IMR-90 (cell line): ENCODE results near the gene ANXA4. TPM values are rescaled to one million over a fixed set of nuclear protein-coding genes. Genes with fewer than 3 reads are reported as not detected.

Source experiments
- ATAC-seq: fragments of 200-7000 bp; cut with Tn5 transposase; 2 replicates; pipeline ENCODE4 v1.9.1; 2020; ENCODE audit warnings: low read depth, mild to moderate bottlenecking, moderate library complexity
- Bru-seq: library from RNA; stranded (reverse); fragments of 400-500 nt; gene quantifications from one replicate; lab custom pipeline; 2021; lab: Mats Ljungman, UMichigan
- BruChase-seq, 2 experiments: library from RNA; stranded (reverse); fragments of 400-500 nt; gene quantifications; one replicate each; lab custom pipeline; 2021; lab: Mats Ljungman, UMichigan
- BruUV-seq: library from RNA; stranded (reverse); fragments of 400-500 nt; replicated peaks from 2 replicates; lab custom pipeline; 2021; lab: Mats Ljungman, UMichigan
- CTCF ChIA-PET: fragments of 300-600 bp; formaldehyde crosslinking; extraction: SDS; loops from one replicate; lab custom pipeline; 2021; ENCODE audit warnings: antibody characterized with exemption; lab: Yijun Ruan, JAX
- POLR2A ChIA-PET: fragments of 300-600 bp; sonication (Branson Sonifier 250); formaldehyde crosslinking; loops from one replicate; lab custom pipeline; 2022; ENCODE audit warnings: antibody characterized with exemption; ENCODE audit not compliant: unreplicated experiment; lab: Charles Lee
- DNase-seq: peaks from one replicate; pipeline ENCODE4 v3.0.0; 2013
- H2AFZ ChIP-seq: replicated peaks from 2 replicates; pipeline ENCODE3; 2013; ENCODE audit warnings: low read length, mild to moderate bottlenecking; ENCODE audit not compliant: poor library complexity
- H2AK5ac ChIP-seq: 2 replicates; pipeline ENCODE4 v1.6.1; 2013; ENCODE audit warnings: low read depth, low read length, inconsistent platforms
- H2AK9ac ChIP-seq: replicated peaks from 2 replicates; pipeline ENCODE3; 2013; ENCODE audit warnings: mild to moderate bottlenecking, low read depth, low read length, moderate library complexity; ENCODE audit not compliant: poor library complexity
- H2BK120ac ChIP-seq: 2 replicates; pipeline ENCODE4 v1.6.1; 2013; ENCODE audit warnings: low read depth, low read length, inconsistent platforms
- H2BK15ac ChIP-seq: 3 replicates; pipeline ENCODE4 v1.6.1; 2013; ENCODE audit warnings: low read depth, low read length, inconsistent platforms
- H2BK20ac ChIP-seq: 2 replicates; pipeline ENCODE4 v1.6.1; 2013; ENCODE audit warnings: low read depth, mild to moderate bottlenecking, inconsistent platforms, low read length, moderate library complexity
- H2BK5ac ChIP-seq: 2 replicates; pipeline ENCODE4 v1.6.1; 2013; ENCODE audit warnings: mild to moderate bottlenecking, low read depth, low read length, inconsistent platforms; ENCODE audit not compliant: poor library complexity, severe bottlenecking
- H3K14ac ChIP-seq: replicated peaks from 2 replicates; pipeline ENCODE4 v1.6.1; 2013; ENCODE audit warnings: low read depth, low read length, inconsistent platforms
- H3K18ac ChIP-seq: 2 replicates; pipeline ENCODE4 v1.6.1; 2013; ENCODE audit warnings: low read depth, low read length, control low read depth
- H3K23ac ChIP-seq: 2 replicates; pipeline ENCODE4 v1.6.1; 2013; ENCODE audit warnings: low read depth, low read length, inconsistent platforms
- H3K27ac ChIP-seq: 2 replicates; pipeline ENCODE4 v1.5.1; 2013; ENCODE audit warnings: mild to moderate bottlenecking, control low read depth, low read length; ENCODE audit not compliant: insufficient read depth
- H3K27me3 ChIP-seq: 2 replicates; pipeline ENCODE4 v1.6.1; 2013; ENCODE audit warnings: low read length; ENCODE audit not compliant: control insufficient read depth, insufficient read depth
- H3K36me3 ChIP-seq: 2 replicates; pipeline ENCODE4 v1.6.1; 2013; ENCODE audit warnings: low read length, mixed read lengths; ENCODE audit not compliant: control insufficient read depth, insufficient read depth
- H3K4ac ChIP-seq: 2 replicates; pipeline ENCODE4 v1.6.1; 2013; ENCODE audit warnings: low read depth, low read length, inconsistent platforms
- H3K4me1 ChIP-seq: 2 replicates; pipeline ENCODE4 v1.6.1; 2013; ENCODE audit warnings: low read length, mixed read lengths; ENCODE audit not compliant: control insufficient read depth, insufficient read depth
- H3K4me2 ChIP-seq: 2 replicates; pipeline ENCODE4 v1.6.1; 2013; ENCODE audit warnings: low read depth, mild to moderate bottlenecking, control low read depth, low read length, moderate library complexity
- H3K4me3 ChIP-seq: 2 replicates; pipeline ENCODE4 v1.5.1; 2013; ENCODE audit warnings: low read depth, mild to moderate bottlenecking, control low read depth, low read length, moderate library complexity; ENCODE audit not compliant: insufficient read depth
- H3K56ac ChIP-seq: 2 replicates; pipeline ENCODE4 v1.6.1; 2013; ENCODE audit warnings: low read length, inconsistent platforms; ENCODE audit not compliant: insufficient read depth; ENCODE audit errors: extremely low read depth
- H3K79me1 ChIP-seq, 2 experiments: 2 replicates each; pipeline ENCODE4 v1.6.1; 2013; ENCODE audit warnings: low read length in 2 of 2, inconsistent platforms in 1 of 2, low read depth in 1 of 2
- H3K9ac ChIP-seq: 2 replicates; pipeline ENCODE4 v1.6.1; 2013; ENCODE audit warnings: low read depth, low read length, control low read depth
- H3K9me1 ChIP-seq: 2 replicates; pipeline ENCODE4 v1.6.1; 2013; ENCODE audit warnings: low read length, inconsistent platforms; ENCODE audit not compliant: insufficient read depth
- H3K9me3 ChIP-seq: 2 replicates; pipeline ENCODE4 v1.6.1; 2013; ENCODE audit warnings: low read length; ENCODE audit not compliant: control insufficient read depth, insufficient read depth
- H4K20me1 ChIP-seq: 2 replicates; pipeline ENCODE4 v1.6.1; 2013; ENCODE audit warnings: low read length, inconsistent platforms; ENCODE audit not compliant: insufficient read depth
- H4K5ac ChIP-seq: 2 replicates; pipeline ENCODE4 v1.6.1; 2013; ENCODE audit warnings: mild to moderate bottlenecking, low read depth, low read length, control low read depth
- H4K8ac ChIP-seq, 2 experiments: 2 replicates each; pipeline ENCODE4 v1.6.1; 2013; ENCODE audit warnings: low read depth in 2 of 2, low read length in 2 of 2, control low read depth in 1 of 2, inconsistent platforms in 1 of 2
- H4K91ac ChIP-seq: 2 replicates; pipeline ENCODE4 v1.6.1; 2013; ENCODE audit warnings: low read depth, low read length, inconsistent platforms; ENCODE audit not compliant: insufficient read depth
- BHLHE40 ChIP-seq: fragments of 150-350 bp; IDR thresholded peaks from 2 replicates; pipeline ENCODE4 v1.6.1; 2016; ENCODE audit warnings: mild to moderate bottlenecking, low read depth, low read length
- CEBPB ChIP-seq: IDR thresholded peaks from 2 replicates; pipeline ENCODE4 v1.6.1; 2012; ENCODE audit warnings: low read depth, low read length, improper control_type of control experiment
- MAZ ChIP-seq: IDR thresholded peaks from 2 replicates; pipeline ENCODE4 v1.6.1; 2012; ENCODE audit warnings: low read depth, mild to moderate bottlenecking, low read length, improper control_type of control experiment, moderate library complexity, borderline replicate concordance
- MXI1 ChIP-seq: IDR thresholded peaks from 2 replicates; pipeline ENCODE4 v1.6.1; 2012; ENCODE audit warnings: low read depth, mild to moderate bottlenecking, low read length, moderate library complexity, borderline replicate concordance
- POLR2A ChIP-seq: IDR thresholded peaks from 2 replicates; pipeline ENCODE4 v1.6.1; 2012; ENCODE audit warnings: mild to moderate bottlenecking, low read depth, low read length
- RAD21 ChIP-seq: IDR thresholded peaks from 2 replicates; pipeline ENCODE4 v1.6.1; 2012; ENCODE audit warnings: low read length, improper control_type of control experiment
- RCOR1 ChIP-seq: IDR thresholded peaks from 2 replicates; pipeline ENCODE4 v1.6.1; 2012; ENCODE audit warnings: mild to moderate bottlenecking, low read length, improper control_type of control experiment; ENCODE audit not compliant: insufficient replicate concordance
- SMC3 ChIP-seq: fragments of 150-350 bp; IDR thresholded peaks from 2 replicates; pipeline ENCODE4 v1.6.1; 2016; ENCODE audit warnings: low read depth, mild to moderate bottlenecking, antibody characterized with exemption, low read length, moderate library complexity
- WGBS, 2 experiments: methylation state at CpG; one replicate each; pipeline versions ENCODE4 v1.1.5 to v1.1.7; 2013; ENCODE audit warnings: missing lambda C conversion rate in 2 of 2; ENCODE audit not compliant: insufficient read length in 1 of 2; ENCODE audit errors: extremely low coverage in 2 of 2; 5-methylcytosine and 5-hydroxymethylcytosine counted together
- dilution Hi-C: fragments of 300-500 bp; cut with HindIII; formaldehyde crosslinking; loops from one replicate; pipeline ENCODE4 v1.14.3; 2018; ENCODE audit warnings: low sequenced_read_pairs; ENCODE audit not compliant: unreplicated experiment
- in situ Hi-C: fragments of 300-500 bp; cut with MboI; formaldehyde crosslinking; loops from 3 replicates; pipeline ENCODE4 v1.14.3; 2019; ENCODE audit warnings: low sequenced_read_pairs, inconsistent platforms, mixed read lengths
- intact Hi-C: fragments of 100-400 bp; cut with micrococcal nuclease; formaldehyde crosslinking; loops from 2 replicates; pipeline ENCODE4 v1.10.0; 2022
- long read RNA-seq: library from polyadenylated mRNA; unstranded; transcript quantifications from one replicate; pipeline ENCODE4 v2.0.0, GENCODE V29; 2021; ENCODE audit not compliant: unreplicated experiment
- polyA plus RNA-seq, 3 experiments: library from polyadenylated mRNA; depleted of rRNA; stranded (reverse); fragments of >200 nt; gene quantifications; 2 replicates each; pipeline ENCODE4 v1.2.3, GENCODE V29; 2012; ENCODE audit warnings: low replicate concordance in 1 of 3
- total RNA-seq: library from RNA; depleted of rRNA; stranded (reverse); fragments of >200 nt; gene quantifications from 2 replicates; pipeline ENCODE4 v1.2.3, GENCODE V29; 2012; rRNA removed
- TF ChIP-seq, protein P1 (sequence below): fragments of 150-350 bp; IDR thresholded peaks from 2 replicates; pipeline ENCODE4 v1.6.1; 2017; ENCODE audit warnings: mild to moderate bottlenecking, antibody characterized with exemption, low read length, low read depth

ANXA4 gene
- 22.2 and 25.8 TPM in 2 replicates for total RNA-seq
- polyA plus RNA-seq (2012; rRNA removed): 72.0 and 113 TPM in 2 replicates
- 21.8 and 32.1 TPM in 2 replicates for polyA plus RNA-seq (2012; cell fraction: cytosol; rRNA removed)
- 18.7 and 28.6 TPM in 2 replicates for polyA plus RNA-seq (2012; cell fraction: nucleus; rRNA removed; ENCODE audit: low replicate concordance)
- percentile 72 among the genes with signal in this experiment for Bru-seq, nascent RNA
- percentile 75 among the genes with signal in this experiment for BruChase-seq, experiment 1, labeled RNA remaining after a 6-hour chase
- percentile 74 among the genes with signal in this experiment for BruChase-seq, experiment 2, labeled RNA remaining after a 2-hour chase
- long read RNA-seq, transcript ANXA4-201 (13 exons, 2,799 nt): major isoform, 68 of 90 reads
- long read RNA-seq, partial matches to known transcripts: 11 of 90 reads
- long read RNA-seq, other reads (novel, unspliced or antisense): 10 of 90 reads

DNA sequence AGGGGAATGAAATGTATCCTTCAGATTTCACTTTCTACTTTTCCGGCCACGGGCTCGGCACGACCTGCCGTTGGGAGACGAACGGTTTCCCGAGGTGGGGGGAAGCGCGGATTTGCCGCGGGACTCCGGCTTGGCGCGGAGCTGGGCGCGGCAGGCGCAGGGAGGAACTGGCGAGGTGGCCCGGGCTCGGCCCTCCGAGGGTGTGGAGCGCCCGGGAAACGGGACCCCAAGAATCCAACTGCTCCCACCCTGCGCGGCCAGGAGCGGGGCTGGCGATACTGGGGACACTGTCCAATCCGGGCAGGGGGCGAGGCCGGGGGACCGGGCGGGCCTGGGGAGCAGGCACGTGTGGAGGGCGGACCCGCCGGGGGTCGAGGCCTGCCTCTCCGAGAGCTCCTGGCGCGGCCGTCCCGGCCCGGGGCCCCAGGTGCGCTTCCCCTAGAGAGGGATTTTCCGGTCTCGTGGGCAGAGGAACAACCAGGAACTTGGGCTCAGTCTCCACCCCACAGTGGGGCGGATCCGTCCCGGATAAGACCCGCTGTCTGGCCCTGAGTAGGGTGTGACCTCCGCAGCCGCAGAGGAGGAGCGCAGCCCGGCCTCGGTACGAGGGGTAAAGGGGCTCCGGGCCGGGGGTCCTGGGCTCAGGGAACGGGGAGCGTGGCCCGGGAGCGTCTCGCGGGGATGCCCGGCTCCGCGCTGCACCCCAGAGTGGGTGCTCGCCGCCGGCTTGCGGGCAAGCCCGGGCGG, at the start of gene ANXA4:
ANXA4 (plus strand) TSS at position 560 of the 747 bp plus-strand sequence. CDS start 39,432 bp downstream, outside the sequence.
- dilution Hi-C loops (no loop called here), intact Hi-C loops (loop anchor here (5.0 kb wide), 2 partner anchors 56 to 76 kb away; no protein-coding TSS in a partner anchor), in situ Hi-C loops (loop anchor here (25.0 kb wide), 1 partner anchor 321 kb away; no protein-coding TSS in a partner anchor)
- DNase-seq (peak; percentile 58), ATAC-seq (peak; percentile 92)
- WGBS, 2 experiments: 0% methylated on average over 19 of the region's 75 CpGs; no CpG with 5 or more reads in 1 of the 2 experiments
- Histone ChIP-seq H2BK5ac (peak within 1 kb of the TSS; percentile 31), H2AK9ac (peak within 1 kb of the TSS; percentile 94), H3K4me2 (peak within 1 kb of the TSS; percentile 91), H3K4ac (peak within 1 kb of the TSS; percentile 62), H3K14ac (peak within 1 kb of the TSS; percentile 92), H3K23ac (peak within 1 kb of the TSS; percentile 90), H3K4me1 (peaks cover 2% of the 10 kb centered on the region), H3K9me3 (no peaks in the 10 kb centered on the region), H4K20me1 (0 out of 2 replicates have a peak, but pooled peaks cover 4% of the 10 kb centered on the region), H3K56ac (peak within 1 kb of the TSS; percentile 69), H3K79me1 (peaks cover 24 to 37% of the 10 kb centered on the region in 2 experiments), H3K27ac (peak within 1 kb of the TSS; percentile 79), H2BK120ac (peak within 1 kb of the TSS; percentile 17; the same call in 1 of the 2 replicates), H3K36me3 (no peaks in the 10 kb centered on the region), H3K27me3 (no peaks in the 10 kb centered on the region), H3K9ac (peak within 1 kb of the TSS; percentile 88), H3K18ac (peak within 1 kb of the TSS; percentile 72), H2AFZ (peak within 1 kb of the TSS; percentile 94), H3K9me1 (peaks cover 8% of the 10 kb centered on the region; the same call in 1 of the 2 replicates), H2BK20ac (no peak within 1 kb of the TSS), H2AK5ac (peak within 1 kb of the TSS; percentile 75; the same call in 1 of the 2 replicates), H4K91ac (peak within 1 kb of the TSS; percentile 53), H3K4me3 (peak within 1 kb of the TSS; percentile 89), H4K5ac (peak within 1 kb of the TSS; percentile 63), H2BK15ac (peak within 1 kb of the TSS; percentile 11; the same call in 1 of the 3 replicates), H4K8ac (peak within 1 kb of the TSS; percentile 63 to 65)
- ChIA-PET POLR2A (interaction anchor here (0.7 kb wide), 1 partner anchor 75 kb away, joined by 4 read pairs; no protein-coding TSS in a partner anchor), CTCF (interaction anchor here (1.0 to 3.0 kb wide), 3 partner anchors 14 to 75 kb away, joined by 3 to 14 read pairs (median 5); no protein-coding TSS in a partner anchor)
- peak; percentile 11; the same call in 1 of the 2 replicates for TF ChIP-seq BHLHE40
- peak; percentile 54; the same call in 1 of the 2 replicates for TF ChIP-seq MXI1
- TF ChIP-seq SMC3: no peak
- no peak for TF ChIP-seq CEBPB
- TF ChIP-seq RAD21: no peak
- TF ChIP-seq MAZ: no peak
- TF ChIP-seq RCOR1: no peak
- TF ChIP-seq, protein P1, sequence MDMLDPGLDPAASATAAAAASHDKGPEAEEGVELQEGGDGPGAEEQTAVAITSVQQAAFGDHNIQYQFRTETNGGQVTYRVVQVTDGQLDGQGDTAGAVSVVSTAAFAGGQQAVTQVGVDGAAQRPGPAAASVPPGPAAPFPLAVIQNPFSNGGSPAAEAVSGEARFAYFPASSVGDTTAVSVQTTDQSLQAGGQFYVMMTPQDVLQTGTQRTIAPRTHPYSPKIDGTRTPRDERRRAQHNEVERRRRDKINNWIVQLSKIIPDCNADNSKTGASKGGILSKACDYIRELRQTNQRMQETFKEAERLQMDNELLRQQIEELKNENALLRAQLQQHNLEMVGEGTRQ: peak; percentile 31; the same call in 1 of the 2 replicates
- TF ChIP-seq POLR2A: no peak
- BruUV-seq: no TSS peak
